Peyer's patch (tissue), 4 donors: ENCODE data around the gene DOCK1.

ENCODE experiments used
- CTCF ChIP-seq, 6 experiments: fragments of 450-650 bp in 4 of 6; fragments of 200-600 bp in 2 of 6; sonication (generic) in 1 of 6; IDR thresholded peaks; one replicate each; pipeline ENCODE4 v1.5.1; 2017 to 2019; ENCODE audit warnings: antibody characterized with exemption in 6 of 6, mild to moderate bottlenecking in 3 of 6, moderate library complexity in 1 of 6
- POLR2A ChIP-seq, 2 donors: fragments of 450-650 bp; IDR thresholded peaks; one replicate each; pipeline ENCODE4 v1.5.1; 2017; ENCODE audit warnings: antibody characterized with exemption in 2 of 2, mild to moderate bottlenecking in 2 of 2, moderate library complexity in 2 of 2

GRCh38 chr10:126937026-126937425 is 31.8 kb downstream of the DOCK1 start:
- TF ChIP-seq CTCF (IDR thresholded peaks at IDR 0.05) (no peak), POLR2A (IDR thresholded peaks at IDR 0.05) (no peak)
